GM03348 (cell line): ENCODE results near the gene CRYGN.

ENCODE experiments used
- DNase-seq: peaks from one replicate; pipeline ENCODE4 v3.0.0; 2012; ENCODE audit warnings: low spot score

Gene CRYGN

GRCh38 chr7:151426904-151427704, 12.8 kb downstream of the CRYGN start:
- DNase-seq: no peak

- DNase-seq: peak; percentile 60
Measured at GRCh38 chr7:151426441-151426903, 13.5 kb downstream of the CRYGN start.

GRCh38 chr7:151425670-151426440, 14.1 kb downstream of the CRYGN start:
- peak; percentile 65 for DNase-seq

GRCh38 chr7:151424799-151425198, 15.1 kb downstream of the CRYGN start:
- no peak for DNase-seq

- no peak for DNase-seq
Measured at GRCh38 chr7:151423936-151424335, 16.0 kb downstream of the CRYGN start.

- no peak for DNase-seq
Measured at GRCh38 chr7:151423226-151423625, 16.7 kb downstream of the CRYGN start.

- no peak for DNase-seq
Measured at GRCh38 chr7:151422212-151422611, 17.7 kb downstream of the CRYGN start.

GRCh38 chr7:151420144-151420543, 19.8 kb downstream of the CRYGN start:
- no peak for DNase-seq

GRCh38 chr7:151416941-151417315, 23.0 kb downstream of the CRYGN start:
- no peak for DNase-seq

GRCh38 chr7:151416112-151416940, 23.6 kb downstream of the CRYGN start:
- DNase-seq: no peak

- no peak for DNase-seq
Measured at GRCh38 chr7:151415375-151416105, 24.4 kb downstream of the CRYGN start.

GRCh38 chr7:151413241-151413640, 26.7 kb downstream of the CRYGN start:
- no peak for DNase-seq

- no peak for DNase-seq
Measured at GRCh38 chr7:151412318-151412717, 27.6 kb downstream of the CRYGN start.

GRCh38 chr7:151411551-151411950, 28.4 kb downstream of the CRYGN start:
- DNase-seq: no peak

- no peak for DNase-seq
Measured at GRCh38 chr7:151410405-151411390, 29.2 kb downstream of the CRYGN start.

- no peak for DNase-seq
Measured at GRCh38 chr7:151409667-151410404, 30.1 kb downstream of the CRYGN start, which contains the start of gene WDR86. Gene WDR86, minus strand, starts transcription at chr7:151410038. Its CDS starts 449 bp downstream, at chr7:151409589.

- DNase-seq: no peak
Measured at GRCh38 chr7:151408839-151409666, 30.9 kb downstream of the CRYGN start.

- DNase-seq: no peak
Measured at GRCh38 chr7:151408498-151408838, 31.5 kb downstream of the CRYGN start.
